Endothelial cell of umbilical vein (primary cell): ENCODE measurements around the gene ANKS1B. TPM values are rescaled to one million over a fixed set of nuclear protein-coding genes. Genes with fewer than 3 reads are reported as not detected.

ENCODE experiments used
- BruUV-seq: library from RNA; stranded (reverse); fragments of 400-500 nt; replicated peaks from 2 replicates; lab custom pipeline; 2021; lab: Mats Ljungman, UMichigan
- CTCF ChIA-PET: fragments of 300-600, 350-600 bp; sonication (Branson Sonifier 250); formaldehyde crosslinking; loops from one replicate; lab custom pipeline; 2021; ENCODE audit warnings: antibody characterized with exemption, inconsistent platforms; lab: Charles Lee
- POLR2A ChIA-PET: fragments of 300-600, 350-600 bp; sonication (Branson Sonifier 250); formaldehyde crosslinking; loops from one replicate; lab custom pipeline; 2021; ENCODE audit warnings: antibody characterized with exemption, inconsistent platforms; lab: Charles Lee
- DNase-seq: peaks from one replicate; pipeline ENCODE4 v3.0.0-alpha.2; 2011; ENCODE audit warnings: low read depth, low spot score
- FAIRE-seq: peaks from 2 replicates; lab custom pipeline; 2011; peaks lifted over from hg19 to GRCh38; lab: Jason Lieb, UNC
- H2AFZ ChIP-seq: 2 replicates; pipeline ENCODE4 v1.6.0; 2012; ENCODE audit warnings: low read depth, low read length, control low read depth, inconsistent platforms
- H3K27ac ChIP-seq: 2 replicates; pipeline ENCODE4 v1.5.1; 2011; ENCODE audit warnings: low read depth, mild to moderate bottlenecking, control low read depth, low read length, moderate library complexity; ENCODE audit not compliant: insufficient read depth
- H3K27me3 ChIP-seq, 2 experiments: 2 replicates each; pipeline versions ENCODE4 v1.6.0 to v1.6.1; 2011; ENCODE audit warnings: low read length in 2 of 2, mixed read lengths in 1 of 2; ENCODE audit not compliant: control insufficient read depth in 2 of 2, insufficient read depth in 2 of 2
- H3K36me3 ChIP-seq, 2 experiments: 2 replicates in 1 of 2; 3 replicates in 1 of 2; pipeline ENCODE4 v1.5.1; 2011; ENCODE audit warnings: low read length in 2 of 2, mild to moderate bottlenecking in 1 of 2, moderate library complexity in 1 of 2; ENCODE audit not compliant: control insufficient read depth in 2 of 2, insufficient read depth in 2 of 2; ENCODE audit errors: extremely low read depth in 1 of 2
- H3K4me1 ChIP-seq: 3 replicates; pipeline ENCODE4 v1.5.1; 2011; ENCODE audit warnings: mild to moderate bottlenecking, low read length; ENCODE audit not compliant: control insufficient read depth, insufficient read depth; ENCODE audit errors: extremely low read depth
- H3K4me2 ChIP-seq: 2 replicates; pipeline ENCODE4 v1.6.1; 2011; ENCODE audit warnings: low read length, control low read depth, mixed read lengths; ENCODE audit not compliant: insufficient read depth
- H3K4me3 ChIP-seq, 3 experiments: fragments of 200-600 bp in 1 of 3; sonication (generic), shearing (Covaris generic) in 1 of 3; replicated peaks in 1 of 3; 2 replicates each; pipeline ENCODE4 v1.5.1; 2011 to 2016; ENCODE audit warnings: control low read depth in 3 of 3, low read length in 3 of 3, mild to moderate bottlenecking in 2 of 3, inconsistent platforms in 1 of 3, low read depth in 1 of 3, moderate library complexity in 1 of 3; ENCODE audit not compliant: insufficient read depth in 1 of 3
- H3K79me2 ChIP-seq: 2 replicates; pipeline ENCODE4 v1.6.0; 2012; ENCODE audit warnings: low read length, inconsistent platforms; ENCODE audit not compliant: control insufficient read depth, insufficient read depth
- H3K9ac ChIP-seq: replicated peaks from 2 replicates; pipeline ENCODE3; 2011; ENCODE audit warnings: low read length, control low read depth; ENCODE audit not compliant: insufficient read depth; ENCODE audit errors: extremely low read depth
- H3K9me1 ChIP-seq: replicated peaks from 3 replicates; pipeline ENCODE4 v1.6.0; 2011; ENCODE audit warnings: mild to moderate bottlenecking, low read length; ENCODE audit not compliant: control insufficient read depth, insufficient read depth; ENCODE audit errors: extremely low read depth
- H3K9me3 ChIP-seq: replicated peaks from 2 replicates; pipeline ENCODE4 v1.5.1; 2012; ENCODE audit warnings: low read length, inconsistent platforms; ENCODE audit not compliant: control insufficient read depth, insufficient read depth
- H4K20me1 ChIP-seq: replicated peaks from 2 replicates; pipeline ENCODE3; 2011; ENCODE audit warnings: mild to moderate bottlenecking, low read length; ENCODE audit not compliant: control insufficient read depth, insufficient read depth; ENCODE audit errors: extremely low read depth
- EZH2 ChIP-seq: IDR thresholded peaks from 2 replicates; pipeline ENCODE4 v1.6.1; 2012; ENCODE audit warnings: borderline replicate concordance, low read depth, mild to moderate bottlenecking, moderate library complexity, low read length, inconsistent platforms; ENCODE audit not compliant: severe bottlenecking
- FOS ChIP-seq: IDR thresholded peaks from 2 replicates; pipeline ENCODE4 v1.6.1; 2011; ENCODE audit warnings: mild to moderate bottlenecking, low read length, moderate library complexity, borderline replicate concordance; ENCODE audit not compliant: insufficient read depth
- GATA2 ChIP-seq: IDR thresholded peaks from 2 replicates; pipeline ENCODE4 v1.7.0; 2011; ENCODE audit warnings: low read depth, mild to moderate bottlenecking, moderate library complexity, mixed read lengths, low read length; ENCODE audit not compliant: insufficient read length, insufficient read depth
- JUN ChIP-seq: IDR thresholded peaks from 2 replicates; pipeline ENCODE4 v1.6.1; 2011; ENCODE audit warnings: borderline replicate concordance, low read depth; ENCODE audit not compliant: insufficient read length, insufficient read depth
- MYC ChIP-seq: IDR thresholded peaks from one replicate; pipeline ENCODE4 v1.6.1; 2011; ENCODE audit warnings: mild to moderate bottlenecking, low read depth, low read length
- POLR2A ChIP-seq: IDR thresholded peaks from 2 replicates; pipeline ENCODE4 v1.6.1; 2012; ENCODE audit warnings: low read depth, mild to moderate bottlenecking, control low read depth, low read length
- POLR2AphosphoS5 ChIP-seq: IDR thresholded peaks from 2 replicates; pipeline ENCODE4 v1.6.1; 2012; ENCODE audit warnings: low read depth, mild to moderate bottlenecking, control low read depth, low read length, moderate library complexity; ENCODE audit not compliant: insufficient read depth
- dilution Hi-C: fragments of 300-500 bp; cut with MboI; formaldehyde crosslinking; loops from one replicate; pipeline ENCODE4 v1.15.0; 2019; ENCODE audit warnings: low sequenced_read_pairs; ENCODE audit not compliant: extremely low pct_ligation_motif_present
- intact Hi-C: fragments of 100-400 bp; cut with micrococcal nuclease; formaldehyde crosslinking; loops from one replicate; pipeline ENCODE4 v1.10.0; 2022
- polyA plus RNA-seq, 4 experiments: library from polyadenylated mRNA; depleted of rRNA in 3 of 4; stranded (reverse) in 3 of 4; unstranded in 1 of 4; fragments of >200 nt; gene quantifications; 2 replicates each; pipeline versions ENCODE4 v1.2.1 to v1.2.3, GENCODE V29; 2011 to 2012; ENCODE audit warnings: missing spikeins in 1 of 4
- total RNA-seq: library from RNA; stranded (reverse); gene quantifications from 2 replicates; pipeline ENCODE4 v1.2.3, GENCODE V29; 2021
- TF ChIP-seq, protein P1 (sequence below): IDR thresholded peaks from 2 replicates; pipeline ENCODE4 v1.6.1; 2011; ENCODE audit not compliant: insufficient read depth, insufficient read length
- TF ChIP-seq, protein P2 (sequence below), 2 donors: IDR thresholded peaks; 1 replicate in 1 of 2; 2 replicates in 1 of 2; pipeline ENCODE4 v1.5.1; 2011; ENCODE audit warnings: low read length in 2 of 2, mild to moderate bottlenecking in 2 of 2, moderate library complexity in 2 of 2, control low read depth in 1 of 2, inconsistent platforms in 1 of 2, low read depth in 1 of 2; ENCODE audit not compliant: insufficient read depth in 1 of 2; ENCODE audit errors: extremely low read depth in 1 of 2

Gene ANKS1B
- total and polyA plus RNA-seq, 2 donors (not counting 3 experiments of a cell fraction or from before 2014, with no cell fraction given): 0.15 to 0.38 TPM

GRCh38 chr12:98763656-98764055 is 1221.1 kb downstream of the ANKS1B start:
- no peaks in the 10 kb centered on the region for H3K36me3 ChIP-seq
- dilution Hi-C loops: no loop called here
- intact Hi-C loops: no loop called here
- TF ChIP-seq FOS: no peak
- no peak for TF ChIP-seq POLR2AphosphoS5
- TF ChIP-seq, protein P1, sequence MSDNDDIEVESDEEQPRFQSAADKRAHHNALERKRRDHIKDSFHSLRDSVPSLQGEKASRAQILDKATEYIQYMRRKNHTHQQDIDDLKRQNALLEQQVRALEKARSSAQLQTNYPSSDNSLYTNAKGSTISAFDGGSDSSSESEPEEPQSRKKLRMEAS: no peak
- no peak for TF ChIP-seq JUN
- TF ChIP-seq EZH2: no peak
- TF ChIP-seq MYC: no peak
- TF ChIP-seq, protein P2, sequence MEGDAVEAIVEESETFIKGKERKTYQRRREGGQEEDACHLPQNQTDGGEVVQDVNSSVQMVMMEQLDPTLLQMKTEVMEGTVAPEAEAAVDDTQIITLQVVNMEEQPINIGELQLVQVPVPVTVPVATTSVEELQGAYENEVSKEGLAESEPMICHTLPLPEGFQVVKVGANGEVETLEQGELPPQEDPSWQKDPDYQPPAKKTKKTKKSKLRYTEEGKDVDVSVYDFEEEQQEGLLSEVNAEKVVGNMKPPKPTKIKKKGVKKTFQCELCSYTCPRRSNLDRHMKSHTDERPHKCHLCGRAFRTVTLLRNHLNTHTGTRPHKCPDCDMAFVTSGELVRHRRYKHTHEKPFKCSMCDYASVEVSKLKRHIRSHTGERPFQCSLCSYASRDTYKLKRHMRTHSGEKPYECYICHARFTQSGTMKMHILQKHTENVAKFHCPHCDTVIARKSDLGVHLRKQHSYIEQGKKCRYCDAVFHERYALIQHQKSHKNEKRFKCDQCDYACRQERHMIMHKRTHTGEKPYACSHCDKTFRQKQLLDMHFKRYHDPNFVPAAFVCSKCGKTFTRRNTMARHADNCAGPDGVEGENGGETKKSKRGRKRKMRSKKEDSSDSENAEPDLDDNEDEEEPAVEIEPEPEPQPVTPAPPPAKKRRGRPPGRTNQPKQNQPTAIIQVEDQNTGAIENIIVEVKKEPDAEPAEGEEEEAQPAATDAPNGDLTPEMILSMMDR (IDR thresholded peaks at IDR 0.05; ENCODE audit: extremely low read depth in 1 of 2, insufficient read depth in 1 of 2, low read depth in 1 of 2, low read length in 2 of 2): no peak
- TF ChIP-seq POLR2A: no peak
- TF ChIP-seq GATA2: no peak
- no peaks in the 10 kb centered on the region for H4K20me1 ChIP-seq
- H3K79me2 ChIP-seq: no peaks in the 10 kb centered on the region
- H3K4me2 ChIP-seq: no peak overlapping the region
- FAIRE-seq (no peak), DNase-seq (no peak)
- H3K9me1 ChIP-seq: no peaks in the 10 kb centered on the region
- no peaks in the 10 kb centered on the region for H3K9me3 ChIP-seq
- peaks cover 2 to 8% of the 10 kb centered on the region in 2 experiments for H3K27me3 ChIP-seq
- ChIA-PET POLR2A (no interaction called here), CTCF (no interaction called here)
- no peak overlapping the region for H2AFZ ChIP-seq
- no peak overlapping the region for H3K9ac ChIP-seq
- H3K27ac ChIP-seq: no peak overlapping the region
- no peak overlapping the region for H3K4me3 ChIP-seq
- no TSS peak for BruUV-seq
- no peaks in the 10 kb centered on the region for H3K4me1 ChIP-seq
